Tibial nerve (tissue), 4 donors: ENCODE measurements around the gene EEIG2.

Source experiments
- EP300 ChIP-seq, 2 donors: sonication (generic); formaldehyde crosslinking; IDR thresholded peaks; one replicate each; pipeline ENCODE4 v1.6.1; 2017; ENCODE audit warnings: antibody characterized with exemption in 2 of 2, mild to moderate bottlenecking in 1 of 2
- POLR2A ChIP-seq, 2 donors: fragments of 450-650 bp; IDR thresholded peaks; one replicate each; pipeline ENCODE4 v1.6.1; 2017; ENCODE audit warnings: antibody characterized with exemption in 2 of 2, mild to moderate bottlenecking in 2 of 2, moderate library complexity in 2 of 2
- TF ChIP-seq, protein P1 (sequence below), 5 experiments: fragments of 200-600 bp in 3 of 5; fragments of 450-650 bp in 2 of 5; sonication (generic) in 3 of 5; IDR thresholded peaks; one replicate each; pipeline ENCODE4 v1.5.1; 2016 to 2019; ENCODE audit warnings: antibody characterized with exemption in 5 of 5, mild to moderate bottlenecking in 3 of 5, moderate library complexity in 2 of 5

DNA sequence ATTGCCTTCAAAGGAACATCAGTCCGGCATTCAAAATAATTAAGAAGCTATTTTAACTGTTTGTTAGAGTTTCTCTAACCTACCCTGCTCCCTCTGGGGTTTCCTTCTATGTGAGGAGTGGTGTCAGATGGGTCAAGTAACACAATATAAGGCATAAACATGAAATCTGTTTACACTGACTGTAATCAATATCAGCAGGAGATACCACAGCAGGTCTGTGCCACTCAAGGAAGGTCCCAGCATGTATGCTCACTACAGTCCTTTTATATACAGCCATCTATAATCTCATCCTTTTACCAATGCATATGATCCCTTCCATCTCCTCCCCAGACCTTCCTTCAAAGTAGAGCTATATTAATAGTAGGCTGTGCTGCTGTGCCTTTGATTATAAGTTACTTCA is 25.4 kb downstream of the EEIG2 start:
- TF ChIP-seq, protein P1, sequence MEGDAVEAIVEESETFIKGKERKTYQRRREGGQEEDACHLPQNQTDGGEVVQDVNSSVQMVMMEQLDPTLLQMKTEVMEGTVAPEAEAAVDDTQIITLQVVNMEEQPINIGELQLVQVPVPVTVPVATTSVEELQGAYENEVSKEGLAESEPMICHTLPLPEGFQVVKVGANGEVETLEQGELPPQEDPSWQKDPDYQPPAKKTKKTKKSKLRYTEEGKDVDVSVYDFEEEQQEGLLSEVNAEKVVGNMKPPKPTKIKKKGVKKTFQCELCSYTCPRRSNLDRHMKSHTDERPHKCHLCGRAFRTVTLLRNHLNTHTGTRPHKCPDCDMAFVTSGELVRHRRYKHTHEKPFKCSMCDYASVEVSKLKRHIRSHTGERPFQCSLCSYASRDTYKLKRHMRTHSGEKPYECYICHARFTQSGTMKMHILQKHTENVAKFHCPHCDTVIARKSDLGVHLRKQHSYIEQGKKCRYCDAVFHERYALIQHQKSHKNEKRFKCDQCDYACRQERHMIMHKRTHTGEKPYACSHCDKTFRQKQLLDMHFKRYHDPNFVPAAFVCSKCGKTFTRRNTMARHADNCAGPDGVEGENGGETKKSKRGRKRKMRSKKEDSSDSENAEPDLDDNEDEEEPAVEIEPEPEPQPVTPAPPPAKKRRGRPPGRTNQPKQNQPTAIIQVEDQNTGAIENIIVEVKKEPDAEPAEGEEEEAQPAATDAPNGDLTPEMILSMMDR (IDR thresholded peaks at IDR 0.05), result no peak
- TF ChIP-seq POLR2A (IDR thresholded peaks at IDR 0.05) (no peak), EP300 (IDR thresholded peaks at IDR 0.05) (no peak)
